NB4 (cell line): ENCODE measurements around the gene GPC1.

Experiments
- MYC ChIP-seq: IDR thresholded peaks from 2 replicates; pipeline ENCODE4 v1.6.1; 2011; ENCODE audit warnings: low read depth, low read length
- POLR2A ChIP-seq: IDR thresholded peaks from 2 replicates; pipeline ENCODE4 v1.6.1; 2011; ENCODE audit warnings: mild to moderate bottlenecking; ENCODE audit not compliant: insufficient read length; ENCODE audit errors: extremely low read depth
- TF ChIP-seq, protein P1 (sequence below): IDR thresholded peaks from one replicate; pipeline ENCODE4 v1.5.1; 2012; ENCODE audit warnings: low read depth, low read length
- TF ChIP-seq, protein P2 (sequence below): IDR thresholded peaks from 2 replicates; pipeline ENCODE4 v1.6.1; 2011; ENCODE audit warnings: low read depth, low read length

DNA sequence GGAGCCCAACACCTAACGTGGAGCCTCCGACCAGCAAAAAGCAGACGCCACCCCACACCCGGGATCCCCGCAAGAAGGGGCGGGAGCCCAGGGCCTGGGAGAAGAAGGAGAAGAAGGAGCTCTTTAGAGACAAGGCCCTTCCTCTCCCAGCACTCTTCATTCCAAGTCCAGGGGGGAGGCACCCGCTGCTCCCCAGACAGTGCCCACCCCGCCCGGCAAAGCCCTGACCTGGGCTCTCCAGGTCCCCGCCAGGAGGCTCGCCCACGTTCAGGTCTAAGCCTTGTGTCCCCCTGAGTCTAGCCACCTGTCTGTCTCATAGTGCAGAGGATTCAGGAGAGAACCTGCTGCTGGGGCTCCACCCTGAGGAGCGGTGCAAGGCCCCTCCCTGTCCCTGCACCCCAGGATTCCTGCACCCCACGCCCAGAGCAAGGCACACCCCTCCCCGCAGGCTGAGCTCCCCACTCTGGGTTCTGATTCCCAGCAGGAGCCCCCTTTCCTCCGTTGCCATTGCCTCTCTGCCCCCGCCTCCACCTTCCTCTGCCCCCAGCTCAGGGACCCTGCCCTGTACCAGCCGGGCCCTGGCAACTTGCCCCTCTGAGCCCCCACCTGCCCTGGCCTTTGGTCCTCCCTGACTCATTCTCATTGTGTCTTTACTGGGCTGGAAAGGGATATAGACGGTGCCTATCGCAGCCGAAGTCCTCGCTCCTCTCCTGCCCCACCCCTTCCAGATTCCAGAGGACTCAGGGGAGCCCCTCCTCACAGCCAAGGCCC lies 33.5 kb upstream of the GPC1 start:
- TF ChIP-seq, protein P1, sequence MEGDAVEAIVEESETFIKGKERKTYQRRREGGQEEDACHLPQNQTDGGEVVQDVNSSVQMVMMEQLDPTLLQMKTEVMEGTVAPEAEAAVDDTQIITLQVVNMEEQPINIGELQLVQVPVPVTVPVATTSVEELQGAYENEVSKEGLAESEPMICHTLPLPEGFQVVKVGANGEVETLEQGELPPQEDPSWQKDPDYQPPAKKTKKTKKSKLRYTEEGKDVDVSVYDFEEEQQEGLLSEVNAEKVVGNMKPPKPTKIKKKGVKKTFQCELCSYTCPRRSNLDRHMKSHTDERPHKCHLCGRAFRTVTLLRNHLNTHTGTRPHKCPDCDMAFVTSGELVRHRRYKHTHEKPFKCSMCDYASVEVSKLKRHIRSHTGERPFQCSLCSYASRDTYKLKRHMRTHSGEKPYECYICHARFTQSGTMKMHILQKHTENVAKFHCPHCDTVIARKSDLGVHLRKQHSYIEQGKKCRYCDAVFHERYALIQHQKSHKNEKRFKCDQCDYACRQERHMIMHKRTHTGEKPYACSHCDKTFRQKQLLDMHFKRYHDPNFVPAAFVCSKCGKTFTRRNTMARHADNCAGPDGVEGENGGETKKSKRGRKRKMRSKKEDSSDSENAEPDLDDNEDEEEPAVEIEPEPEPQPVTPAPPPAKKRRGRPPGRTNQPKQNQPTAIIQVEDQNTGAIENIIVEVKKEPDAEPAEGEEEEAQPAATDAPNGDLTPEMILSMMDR = no peak
- TF ChIP-seq POLR2A = no peak
- TF ChIP-seq, protein P2, sequence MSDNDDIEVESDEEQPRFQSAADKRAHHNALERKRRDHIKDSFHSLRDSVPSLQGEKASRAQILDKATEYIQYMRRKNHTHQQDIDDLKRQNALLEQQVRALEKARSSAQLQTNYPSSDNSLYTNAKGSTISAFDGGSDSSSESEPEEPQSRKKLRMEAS = no peak
- TF ChIP-seq MYC = no peak
